ENCODE measurements around the gene CBX5. TPM values are rescaled to one million over a fixed set of nuclear protein-coding genes. Genes with fewer than 3 reads are reported as not detected.
A peak's percentile ranks its signal among the peaks of the same experiment; 100 is the strongest.

Gene CBX5
- total and polyA plus RNA-seq, 2 of the 8 experiments (the other 6 are each of a cell fraction or from before 2014, with no cell fraction given): 62.4 to 231 TPM

DNA sequence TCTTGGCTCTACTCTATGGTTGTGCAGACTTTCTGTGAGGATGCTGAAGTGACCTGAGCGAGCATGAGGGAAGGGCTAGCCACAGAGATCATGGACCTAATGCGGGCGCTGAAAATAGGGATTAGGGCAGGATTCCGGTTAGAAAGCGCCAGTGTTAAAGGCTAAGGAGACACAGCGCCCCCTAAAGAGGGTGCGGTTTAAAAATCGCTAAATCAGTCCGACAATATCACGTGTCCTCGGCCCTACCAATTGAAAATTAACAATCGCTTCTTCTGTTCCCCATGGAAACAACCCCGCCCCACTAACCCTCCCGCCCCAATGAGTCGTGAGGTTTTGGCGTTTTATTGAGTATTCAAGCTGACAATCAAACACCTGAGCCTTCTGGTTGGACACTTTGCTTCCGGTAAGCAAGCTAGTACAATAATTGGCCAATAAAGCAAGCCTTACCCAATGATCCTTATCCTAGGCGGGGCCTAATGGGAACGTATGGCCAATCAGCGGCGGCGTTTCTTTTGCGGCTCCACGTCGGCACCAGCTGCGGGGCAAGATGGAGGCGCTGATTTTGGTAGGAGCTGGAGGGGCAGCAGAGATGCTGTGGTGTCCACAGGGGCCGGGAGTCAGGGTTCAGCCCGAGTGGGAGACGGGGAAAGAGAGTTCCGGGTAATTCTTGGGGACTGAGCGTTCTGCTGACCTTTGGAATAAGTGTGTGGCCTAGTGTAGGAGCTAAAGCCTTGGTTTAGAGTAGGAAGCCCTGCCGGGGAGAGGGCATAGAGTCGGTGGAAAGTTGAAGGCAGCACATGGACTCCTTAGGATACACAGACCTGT lies 44.9 kb upstream of the CBX5 start, which contains the start of gene COPZ1 (continued):
- TF ChIP-seq, protein P1, sequence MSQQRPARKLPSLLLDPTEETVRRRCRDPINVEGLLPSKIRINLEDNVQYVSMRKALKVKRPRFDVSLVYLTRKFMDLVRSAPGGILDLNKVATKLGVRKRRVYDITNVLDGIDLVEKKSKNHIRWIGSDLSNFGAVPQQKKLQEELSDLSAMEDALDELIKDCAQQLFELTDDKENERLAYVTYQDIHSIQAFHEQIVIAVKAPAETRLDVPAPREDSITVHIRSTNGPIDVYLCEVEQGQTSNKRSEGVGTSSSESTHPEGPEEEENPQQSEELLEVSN (IDR thresholded peaks at IDR 0.05): no peak
- no peak for TF ChIP-seq RNF2 (IDR thresholded peaks at IDR 0.05; ENCODE audit: borderline replicate concordance, low read depth, low read length, missing control alignments, poor library complexity, severe bottlenecking)
- TF ChIP-seq ASH2L (IDR thresholded peaks at IDR 0.05; ENCODE audit: low read length): no peak
- TF ChIP-seq TAF1 (IDR thresholded peaks at IDR 0.05; ENCODE audit: low read depth, low read length): peak; percentile 96
- no peak for TF ChIP-seq SIX5 (IDR thresholded peaks at IDR 0.05; ENCODE audit: low read depth, low read length)
- TF ChIP-seq BACH1 (IDR thresholded peaks at IDR 0.05; ENCODE audit: low read length): no peak
- TF ChIP-seq EP300 (IDR thresholded peaks at IDR 0.05; ENCODE audit: borderline replicate concordance in 1 of 2, low read depth in 2 of 2, low read length in 2 of 2): no peak
- TF ChIP-seq, protein P2, sequence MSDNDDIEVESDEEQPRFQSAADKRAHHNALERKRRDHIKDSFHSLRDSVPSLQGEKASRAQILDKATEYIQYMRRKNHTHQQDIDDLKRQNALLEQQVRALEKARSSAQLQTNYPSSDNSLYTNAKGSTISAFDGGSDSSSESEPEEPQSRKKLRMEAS (IDR thresholded peaks at IDR 0.05): peak; percentile 37; the same call in 1 of the 2 replicates
- TF ChIP-seq POLR2AphosphoS5 (IDR thresholded peaks at IDR 0.05; ENCODE audit: low read depth, low read length): peak; percentile 76
- TF ChIP-seq EZH2 (IDR thresholded peaks at IDR 0.05; ENCODE audit: low read depth, low read length, severe bottlenecking): no peak
- TF ChIP-seq BRCA1 (IDR thresholded peaks at IDR 0.05; ENCODE audit: low read depth, low read length): no peak
- no peak for TF ChIP-seq GABPA (IDR thresholded peaks at IDR 0.05; ENCODE audit: borderline replicate concordance, insufficient read depth, low read length)
- no peak for TF ChIP-seq KDM4A (IDR thresholded peaks at IDR 0.05; ENCODE audit: low read depth, low read length, severe bottlenecking)
